Bronchial epithelial cell (primary cell): ENCODE data around the gene RCE1. TPM values are rescaled to one million over a fixed set of nuclear protein-coding genes. Genes with fewer than 3 reads are reported as not detected.
A peak's percentile ranks its signal among the peaks of the same experiment; 100 is the strongest.

ENCODE experiments used
- DNase-seq: peaks from one replicate; pipeline ENCODE4 v3.0.0-alpha.2; 2010; ENCODE audit warnings: low read depth
- FAIRE-seq: peaks from 2 replicates; lab custom pipeline; 2011; peaks lifted over from hg19 to GRCh38; lab: Jason Lieb, UNC
- H3K27me3 ChIP-seq: 2 replicates; pipeline ENCODE4 v1.5.1; 2011; ENCODE audit warnings: low read length; ENCODE audit not compliant: control insufficient read depth, insufficient read depth
- H3K36me3 ChIP-seq: 2 replicates; pipeline ENCODE4 v1.5.1; 2011; ENCODE audit warnings: low read length; ENCODE audit not compliant: control insufficient read depth, insufficient read depth
- H3K4me3 ChIP-seq: 2 replicates; pipeline ENCODE4 v1.5.1; 2011; ENCODE audit warnings: mild to moderate bottlenecking, low read depth, low read length, control low read depth
- total RNA-seq: library from RNA; depleted of rRNA; stranded (reverse); fragments of >200 nt; gene quantifications from 2 replicates; pipeline ENCODE4 v1.2.1, GENCODE V29; 2014
- TF ChIP-seq, protein P1 (sequence below): IDR thresholded peaks from 2 replicates; pipeline ENCODE4 v1.5.1; 2011; ENCODE audit warnings: mild to moderate bottlenecking, moderate library complexity, low read length, control low read depth, inconsistent platforms; ENCODE audit not compliant: insufficient read depth, severe bottlenecking

The RCE1 gene
- total RNA-seq, 1 donor from 2014 or later = 17.4 TPM

DNA sequence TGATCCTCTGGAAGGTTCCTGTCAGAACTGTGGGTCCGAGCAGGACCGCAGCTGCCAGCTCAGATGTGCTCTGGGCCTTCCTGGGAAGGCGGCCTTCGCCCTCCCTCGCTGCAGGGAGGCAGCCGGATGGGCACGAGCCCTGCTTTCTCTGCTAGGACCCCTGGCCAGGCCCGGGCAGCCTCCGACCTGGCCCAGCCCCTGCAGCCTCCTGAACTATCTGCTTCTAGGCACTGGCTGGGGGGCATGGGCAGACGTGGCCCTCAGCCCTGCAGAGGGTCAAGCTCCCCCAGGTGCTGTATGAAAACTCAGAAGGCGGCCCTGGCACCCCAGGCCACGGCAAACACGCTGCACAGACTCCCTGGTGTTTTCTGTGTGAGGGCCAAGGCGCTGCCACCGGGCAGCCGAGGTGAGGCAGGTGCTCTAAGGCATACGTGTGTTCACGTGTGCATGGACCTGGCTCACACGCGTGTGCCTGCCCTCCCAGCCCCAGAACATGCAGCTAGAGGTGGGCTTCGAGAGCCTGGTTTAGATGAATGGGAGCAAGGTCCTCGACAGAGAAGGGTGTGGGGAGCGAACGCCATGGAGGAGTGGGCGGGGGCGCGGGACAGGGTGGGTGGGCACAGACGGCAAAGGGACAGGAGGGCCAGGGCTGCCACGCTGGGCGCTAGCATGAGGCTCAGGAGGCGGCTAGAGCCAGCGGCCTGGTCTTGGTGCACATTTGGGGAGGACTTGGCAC, 18.0 kb downstream of the RCE1 start:
- Histone ChIP-seq H3K4me3 (no peak overlapping the region), H3K36me3 (peaks cover 19% of the 10 kb centered on the region), H3K27me3 (no peaks in the 10 kb centered on the region)
- FAIRE-seq = no peak
- TF ChIP-seq, protein P1, sequence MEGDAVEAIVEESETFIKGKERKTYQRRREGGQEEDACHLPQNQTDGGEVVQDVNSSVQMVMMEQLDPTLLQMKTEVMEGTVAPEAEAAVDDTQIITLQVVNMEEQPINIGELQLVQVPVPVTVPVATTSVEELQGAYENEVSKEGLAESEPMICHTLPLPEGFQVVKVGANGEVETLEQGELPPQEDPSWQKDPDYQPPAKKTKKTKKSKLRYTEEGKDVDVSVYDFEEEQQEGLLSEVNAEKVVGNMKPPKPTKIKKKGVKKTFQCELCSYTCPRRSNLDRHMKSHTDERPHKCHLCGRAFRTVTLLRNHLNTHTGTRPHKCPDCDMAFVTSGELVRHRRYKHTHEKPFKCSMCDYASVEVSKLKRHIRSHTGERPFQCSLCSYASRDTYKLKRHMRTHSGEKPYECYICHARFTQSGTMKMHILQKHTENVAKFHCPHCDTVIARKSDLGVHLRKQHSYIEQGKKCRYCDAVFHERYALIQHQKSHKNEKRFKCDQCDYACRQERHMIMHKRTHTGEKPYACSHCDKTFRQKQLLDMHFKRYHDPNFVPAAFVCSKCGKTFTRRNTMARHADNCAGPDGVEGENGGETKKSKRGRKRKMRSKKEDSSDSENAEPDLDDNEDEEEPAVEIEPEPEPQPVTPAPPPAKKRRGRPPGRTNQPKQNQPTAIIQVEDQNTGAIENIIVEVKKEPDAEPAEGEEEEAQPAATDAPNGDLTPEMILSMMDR = no peak
- no peak for DNase-seq

DNA sequence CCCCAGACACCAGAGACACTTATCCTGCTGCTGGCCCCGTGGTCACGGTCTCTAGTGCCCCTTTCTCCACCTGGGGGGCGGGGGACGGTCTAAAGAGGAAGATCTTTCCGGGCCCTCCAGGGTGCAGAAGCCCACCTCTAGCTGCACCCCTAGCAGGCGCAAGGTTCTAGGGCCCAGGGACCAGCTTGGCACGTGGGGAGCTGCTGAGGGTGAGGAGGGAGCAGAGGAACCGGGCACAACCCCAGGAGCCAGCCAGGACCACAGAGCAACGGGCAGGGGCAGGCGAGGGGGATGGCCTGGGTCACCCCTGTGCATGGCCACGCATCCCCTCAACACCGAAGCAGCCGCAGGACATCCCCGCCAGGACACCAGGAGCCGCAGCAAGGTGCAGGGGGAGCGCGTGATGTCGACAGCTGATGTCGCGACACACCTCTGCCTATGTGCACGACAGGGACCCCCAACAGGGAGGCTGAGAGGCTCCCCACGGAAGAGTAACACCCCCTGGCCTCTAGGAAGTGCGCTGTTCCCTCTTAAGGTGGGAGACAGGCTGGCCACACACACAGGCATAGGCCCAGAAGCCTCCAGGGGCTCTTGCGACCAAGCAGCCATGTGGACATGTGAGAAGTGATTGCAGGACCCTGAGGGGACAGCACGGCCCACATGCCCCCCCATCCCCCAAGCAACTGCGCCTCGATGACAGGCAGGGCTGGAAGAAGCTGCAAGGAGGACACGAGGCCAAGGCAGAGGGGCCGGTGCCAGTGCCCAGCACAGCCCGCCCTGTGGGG, 18.7 kb downstream of the RCE1 start:
- no peak for FAIRE-seq
- no peak overlapping the region for H3K4me3 ChIP-seq
- no peaks in the 10 kb centered on the region for H3K27me3 ChIP-seq
- DNase-seq = no peak
- peaks cover 19% of the 10 kb centered on the region for H3K36me3 ChIP-seq
- TF ChIP-seq, protein P1 = no peak

DNA sequence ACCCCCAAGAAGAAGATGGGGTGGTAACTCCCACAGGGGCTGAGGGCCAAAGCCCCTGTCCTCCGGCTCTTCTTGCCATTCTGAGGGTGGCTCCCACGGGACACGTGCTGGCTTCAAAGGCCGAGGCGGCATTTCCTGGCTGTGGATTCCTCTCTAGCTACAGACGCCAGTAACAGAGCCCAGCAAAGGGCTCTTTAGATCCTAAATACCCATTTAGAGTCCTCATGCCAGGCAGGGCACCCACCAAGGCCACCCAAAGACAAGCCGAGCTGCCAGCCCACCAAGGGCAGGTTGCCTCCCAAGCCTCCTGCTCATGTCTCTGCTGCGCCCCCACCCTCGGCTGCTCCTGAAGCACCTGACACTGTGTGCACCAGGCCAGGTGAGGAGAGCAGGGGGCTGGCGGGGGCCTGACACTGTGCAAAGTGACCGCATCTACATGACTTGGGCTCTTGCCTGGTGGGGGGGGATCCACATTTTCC, 19.4 kb downstream of the RCE1 start:
- DNase-seq (no peak), FAIRE-seq (no peak)
- TF ChIP-seq, protein P1 = no peak

DNA sequence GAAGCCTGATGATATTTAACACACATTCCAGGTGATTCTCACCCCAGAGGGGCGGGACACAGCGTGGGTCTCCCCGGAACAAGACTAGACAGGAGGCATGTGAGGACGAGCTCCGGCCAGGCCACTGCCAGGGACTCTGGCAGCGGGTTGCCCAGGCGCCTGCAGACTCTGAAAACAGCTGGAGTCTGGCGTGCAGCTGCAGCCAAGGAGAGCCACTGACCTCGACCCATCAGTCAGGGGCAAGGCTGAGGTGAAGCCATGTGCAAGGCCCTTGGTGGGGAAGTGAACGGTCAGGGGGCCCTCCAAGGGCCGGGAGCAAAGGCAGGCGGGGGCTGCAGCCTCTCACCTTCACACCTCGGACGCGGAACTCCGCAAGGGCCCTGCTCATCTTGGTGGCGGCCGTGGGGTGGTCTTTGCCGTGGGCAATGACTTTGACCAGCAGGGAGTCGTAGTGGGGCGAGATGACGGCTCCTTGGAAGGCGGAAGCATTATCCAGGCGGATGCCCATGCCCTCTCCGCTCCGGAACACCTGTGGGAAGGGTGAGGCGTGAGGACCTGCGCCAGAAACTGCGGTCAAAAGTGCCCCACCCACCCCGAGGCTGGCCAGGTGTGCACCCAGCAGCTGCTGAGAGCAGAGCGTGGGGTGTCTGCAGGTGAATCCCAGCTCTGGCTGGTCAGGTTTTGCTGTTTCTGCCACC, 20.3 kb downstream of the RCE1 start:
- Histone ChIP-seq H3K36me3 (peaks cover 19% of the 10 kb centered on the region), H3K27me3 (no peaks in the 10 kb centered on the region), H3K4me3 (no peak overlapping the region)
- DNase-seq = no peak
- FAIRE-seq = peak; percentile 58
- TF ChIP-seq, protein P1 = no peak

More for the DNA sequence above, 19.4 kb downstream of the RCE1 start:
- Histone ChIP-seq H3K4me3 (no peak overlapping the region), H3K27me3 (no peaks in the 10 kb centered on the region), H3K36me3 (peaks cover 22% of the 10 kb centered on the region)

DNA sequence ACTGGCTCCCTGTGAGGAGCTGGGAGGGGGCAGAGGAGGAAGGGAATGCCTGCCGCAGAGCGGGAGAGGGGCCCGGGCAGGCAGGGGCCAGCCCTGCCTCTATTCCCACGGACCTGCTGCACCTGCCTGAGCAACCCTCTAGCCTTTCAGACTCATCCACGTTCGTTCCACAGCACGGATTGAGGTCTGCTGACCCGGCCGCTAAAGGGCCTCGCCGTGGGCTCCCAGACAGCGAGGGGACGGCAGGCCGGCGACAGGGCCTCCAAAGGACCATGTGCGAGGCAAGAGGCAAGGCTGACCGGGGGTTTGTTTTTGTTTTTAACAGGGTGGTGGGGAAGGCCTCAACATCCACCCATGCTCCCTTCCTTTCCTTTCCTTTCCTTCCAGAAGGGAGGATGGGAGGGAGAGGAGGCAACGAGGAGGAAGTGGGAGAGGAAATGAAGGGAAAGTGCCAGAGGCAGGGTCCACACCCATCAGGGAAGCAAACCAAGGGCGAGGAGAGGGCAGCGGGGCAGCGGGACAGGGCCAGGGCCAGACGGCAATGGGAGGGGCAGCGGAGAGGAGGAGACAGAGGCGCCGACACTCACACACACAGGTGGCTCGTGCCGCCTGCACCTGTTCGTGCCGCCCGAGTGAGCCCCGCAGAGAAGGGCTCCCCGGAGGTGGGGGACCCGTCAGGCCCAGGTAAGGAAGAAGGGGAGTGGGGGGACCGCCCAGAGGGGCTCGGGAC, 21.1 kb downstream of the RCE1 start:
- Histone ChIP-seq H3K36me3 (peaks cover 16% of the 10 kb centered on the region), H3K4me3 (no peak overlapping the region), H3K27me3 (no peaks in the 10 kb centered on the region)
- DNase-seq (no peak), FAIRE-seq (no peak)
- TF ChIP-seq, protein P1 = no peak
